Mesendoderm (in vitro differentiated cells): Measurements from ENCODE around the gene NNAT.
"Not testable (repeated sequence)": the region's sequence is repeated elsewhere in the genome, so short reads cannot be mapped to it uniquely, and the experiment has no call there.

Experiments used
- DNase-seq: peaks from one replicate; pipeline ENCODE4 v3.0.0; 2013
- H2AK5ac ChIP-seq: 2 replicates; pipeline ENCODE4 v1.6.1; 2013; ENCODE audit warnings: low read length, inconsistent platforms
- H2BK120ac ChIP-seq: 2 replicates; pipeline ENCODE4 v1.6.1; 2013; ENCODE audit warnings: low read depth, mild to moderate bottlenecking, low read length, moderate library complexity, mixed read lengths
- H2BK15ac ChIP-seq: replicated peaks from 2 replicates; pipeline ENCODE4 v1.6.1; 2013; ENCODE audit warnings: low read depth, mild to moderate bottlenecking, moderate library complexity
- H2BK5ac ChIP-seq: 2 replicates; pipeline ENCODE4 v1.6.1; 2013; ENCODE audit warnings: low read length, inconsistent platforms
- H3K18ac ChIP-seq: 2 replicates; pipeline ENCODE4 v1.6.1; 2013; ENCODE audit warnings: mild to moderate bottlenecking, low read length, mixed read lengths
- H3K23ac ChIP-seq: one replicate; pipeline ENCODE4 v1.6.1; 2013; ENCODE audit warnings: low read length
- H3K27ac ChIP-seq: 2 replicates; pipeline ENCODE4 v1.5.1; 2013; ENCODE audit warnings: low read depth, mild to moderate bottlenecking, inconsistent platforms, low read length, moderate library complexity
- H3K27me3 ChIP-seq: 2 replicates; pipeline ENCODE4 v1.6.1; 2013; ENCODE audit warnings: low read length, control low read depth, mild to moderate bottlenecking, inconsistent platforms; ENCODE audit not compliant: insufficient read depth, poor library complexity
- H3K36me3 ChIP-seq: 2 replicates; pipeline ENCODE4 v1.6.1; 2013; ENCODE audit warnings: low read length, inconsistent platforms; ENCODE audit not compliant: control insufficient read depth, insufficient read depth
- H3K4ac ChIP-seq: one replicate; pipeline ENCODE4 v1.6.1; 2013; ENCODE audit warnings: low read depth, mild to moderate bottlenecking, low read length, moderate library complexity
- H3K4me1 ChIP-seq: 2 replicates; pipeline ENCODE4 v1.6.1; 2013; ENCODE audit warnings: low read depth, low read length, inconsistent platforms; ENCODE audit not compliant: control insufficient read depth
- H3K4me2 ChIP-seq: 2 replicates; pipeline ENCODE4 v1.6.1; 2013; ENCODE audit warnings: low read length
- H3K4me3 ChIP-seq: 2 replicates; pipeline ENCODE4 v1.5.1; 2013; ENCODE audit warnings: mild to moderate bottlenecking, low read length
- H3K56ac ChIP-seq: one replicate; pipeline ENCODE4 v1.6.1; 2013; ENCODE audit warnings: low read length
- H3K79me1 ChIP-seq: 2 replicates; pipeline ENCODE4 v1.6.1; 2013; ENCODE audit warnings: low read length, inconsistent platforms
- H3K79me2 ChIP-seq: 2 replicates; pipeline ENCODE4 v1.6.1; 2013; ENCODE audit warnings: mild to moderate bottlenecking, low read length; ENCODE audit not compliant: control insufficient read depth, insufficient read depth
- H3K9ac ChIP-seq: 2 replicates; pipeline ENCODE4 v1.6.1; 2013; ENCODE audit warnings: low read length, inconsistent platforms
- H4K5ac ChIP-seq: one replicate; pipeline ENCODE4 v1.6.1; 2013; ENCODE audit warnings: low read length
- H4K8ac ChIP-seq: one replicate; pipeline ENCODE4 v1.6.1; 2013; ENCODE audit warnings: low read depth, mild to moderate bottlenecking, control low read depth, low read length, moderate library complexity
- WGBS: extraction: QIAGEN DNeasy Blood & Tissue Kit; methylation state at CpG from one replicate; pipeline ENCODE4 v1.1.7; 2013; ENCODE audit warnings: low lambda C conversion rate, missing lambda C conversion rate; ENCODE audit not compliant: insufficient coverage; ENCODE audit errors: extremely low coverage; 5-methylcytosine and 5-hydroxymethylcytosine counted together

Gene NNAT

DNA sequence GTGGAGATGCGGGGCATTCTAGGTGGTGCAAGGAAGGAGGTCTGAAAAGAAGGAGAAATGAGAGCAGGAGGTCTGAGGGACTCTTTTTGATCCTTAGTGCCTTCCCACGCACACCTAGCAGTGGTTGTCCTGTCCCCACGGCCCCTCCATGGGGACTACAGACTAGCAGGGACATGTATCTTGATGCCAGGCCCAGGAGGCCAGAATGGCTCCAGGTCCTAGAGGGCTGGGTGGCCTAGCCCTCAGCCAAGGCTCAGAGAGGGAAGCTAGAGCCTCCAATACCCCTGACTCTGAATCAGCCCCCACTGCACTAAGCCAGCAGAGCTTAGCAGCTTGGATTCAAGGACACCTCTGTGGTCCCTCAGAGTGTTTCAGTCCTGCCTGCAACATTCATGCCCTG, 23.3 kb downstream of the NNAT start:
- no peak overlapping the region for H3K4me3 ChIP-seq
- H2BK120ac ChIP-seq, result no peak overlapping the region
- H4K8ac ChIP-seq, result no peak overlapping the region
- H3K27ac ChIP-seq, result no peak overlapping the region
- no peak overlapping the region for H3K4ac ChIP-seq
- no peaks in the 10 kb centered on the region for H3K4me1 ChIP-seq
- no peaks in the 10 kb centered on the region for H3K79me2 ChIP-seq
- no peaks in the 10 kb centered on the region for H3K27me3 ChIP-seq
- H3K4me2 ChIP-seq, result no peak overlapping the region
- no peak overlapping the region for H4K5ac ChIP-seq
- H3K36me3 ChIP-seq, result no peaks in the 10 kb centered on the region
- H2BK15ac ChIP-seq, result no peak overlapping the region
- no CpG with 5 or more reads among the region's 3 CpGs for WGBS
- no peak overlapping the region for H3K18ac ChIP-seq
- no peak for DNase-seq
- no peak overlapping the region for H3K56ac ChIP-seq
- H3K9ac ChIP-seq, result no peak overlapping the region
- no peak overlapping the region for H2AK5ac ChIP-seq
- H3K79me1 ChIP-seq, result no peaks in the 10 kb centered on the region
- no peak overlapping the region for H3K23ac ChIP-seq
- no peak overlapping the region for H2BK5ac ChIP-seq

- Histone ChIP-seq H3K4ac (no peak overlapping the region), H3K4me2 (no peak overlapping the region), H3K18ac (no peak overlapping the region), H3K4me1 (no peaks in the 10 kb centered on the region), H3K79me1 (no peaks in the 10 kb centered on the region), H2BK5ac (no peak overlapping the region), H2AK5ac (no peak overlapping the region), H3K4me3 (no peak overlapping the region), H2BK15ac (no peak overlapping the region), H3K56ac (no peak overlapping the region), H4K5ac (no peak overlapping the region), H3K79me2 (no peaks in the 10 kb centered on the region), H3K23ac (no peak overlapping the region), H3K27me3 (no peaks in the 10 kb centered on the region), H2BK120ac (no peak overlapping the region), H3K9ac (no peak overlapping the region), H4K8ac (no peak overlapping the region), H3K36me3 (no peaks in the 10 kb centered on the region), H3K27ac (no peak overlapping the region)
- DNase-seq, result no peak
- no CpG with 5 or more reads among the region's 1 CpG for WGBS
Measured at GRCh38 chr20:37545516-37545915, 24.5 kb downstream of the NNAT start.

- H4K5ac ChIP-seq, result no peak overlapping the region
- H3K4me3 ChIP-seq, result no peak overlapping the region
- no peak overlapping the region for H3K18ac ChIP-seq
- no peak overlapping the region for H3K23ac ChIP-seq
- H3K27me3 ChIP-seq, result no peaks in the 10 kb centered on the region
- H3K9ac ChIP-seq, result no peak overlapping the region
- no peak overlapping the region for H2BK120ac ChIP-seq
- no peak overlapping the region for H2BK5ac ChIP-seq
- no peak overlapping the region for H3K4me2 ChIP-seq
- no peak overlapping the region for H3K56ac ChIP-seq
- H3K4me1 ChIP-seq, result no peaks in the 10 kb centered on the region
- no peak overlapping the region for H2AK5ac ChIP-seq
- H3K27ac ChIP-seq, result no peak overlapping the region
- H3K79me1 ChIP-seq, result no peaks in the 10 kb centered on the region
- no peaks in the 10 kb centered on the region for H3K36me3 ChIP-seq
- no peak overlapping the region for H2BK15ac ChIP-seq
- no peak overlapping the region for H3K4ac ChIP-seq
- H3K79me2 ChIP-seq, result no peaks in the 10 kb centered on the region
- DNase-seq, result no peak
- H4K8ac ChIP-seq, result no peak overlapping the region
Measured at GRCh38 chr20:37547912-37548311, 26.9 kb downstream of the NNAT start.

- not testable (repeated sequence) for H3K4ac ChIP-seq, H2AK5ac ChIP-seq, H3K56ac ChIP-seq, H2BK120ac ChIP-seq, H2BK5ac ChIP-seq, H3K79me1 ChIP-seq, DNase-seq, H2BK15ac ChIP-seq, H3K79me2 ChIP-seq, H3K36me3 ChIP-seq, H3K4me1 ChIP-seq, H3K27ac ChIP-seq, H3K4me2 ChIP-seq, H3K23ac ChIP-seq, H3K18ac ChIP-seq, H3K4me3 ChIP-seq, H3K9ac ChIP-seq, H4K8ac ChIP-seq, H3K27me3 ChIP-seq, H4K5ac ChIP-seq
- no CpG with 5 or more reads among the region's 16 CpGs for WGBS
Measured at GRCh38 chr20:37550101-37550920, 29.3 kb downstream of the NNAT start.

DNA sequence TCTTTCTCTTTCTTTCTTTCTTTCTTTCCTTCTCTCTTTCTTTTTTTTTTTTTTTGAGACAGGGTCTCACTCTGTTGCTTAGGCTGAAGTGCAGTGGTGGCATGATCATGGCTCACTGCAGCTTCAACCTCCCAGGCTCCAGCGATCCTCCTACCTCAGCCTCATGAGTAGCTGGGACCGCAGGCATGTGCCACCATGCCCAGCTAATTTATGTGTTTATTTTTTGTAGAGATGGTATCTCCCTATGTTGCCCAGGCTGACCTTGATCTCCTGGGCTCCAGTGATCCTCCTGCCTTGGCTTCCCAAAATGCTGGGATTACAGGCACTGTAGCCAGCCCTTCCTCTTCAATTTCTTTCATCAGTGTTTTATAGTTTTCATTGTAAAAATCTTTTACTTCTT, 30.6 kb downstream of the NNAT start:
- not testable (repeated sequence) for H3K56ac ChIP-seq, H2BK5ac ChIP-seq, DNase-seq, H3K4me2 ChIP-seq, H3K23ac ChIP-seq, H3K27ac ChIP-seq, H4K8ac ChIP-seq, H2BK120ac ChIP-seq, H2BK15ac ChIP-seq, H3K79me1 ChIP-seq, H3K4me3 ChIP-seq, H3K4ac ChIP-seq, H3K36me3 ChIP-seq, H2AK5ac ChIP-seq, H3K9ac ChIP-seq, H3K79me2 ChIP-seq, H3K18ac ChIP-seq, H3K4me1 ChIP-seq, H4K5ac ChIP-seq, H3K27me3 ChIP-seq
- no CpG with 5 or more reads among the region's 2 CpGs for WGBS

GRCh38 chr20:37552415-37552814, 31.4 kb downstream of the NNAT start:
- Histone ChIP-seq H3K27me3 (no peaks in the 10 kb centered on the region), H3K56ac (no peak overlapping the region), H3K4me2 (no peak overlapping the region), H3K18ac (no peak overlapping the region), H3K23ac (no peak overlapping the region), H2BK5ac (no peak overlapping the region), H4K8ac (no peak overlapping the region), H4K5ac (no peak overlapping the region), H3K4ac (no peak overlapping the region), H3K9ac (no peak overlapping the region), H3K79me2 (no peaks in the 10 kb centered on the region), H2AK5ac (no peak overlapping the region), H2BK15ac (no peak overlapping the region), H3K79me1 (no peaks in the 10 kb centered on the region), H3K27ac (no peak overlapping the region), H3K4me3 (no peak overlapping the region), H3K36me3 (no peaks in the 10 kb centered on the region), H3K4me1 (no peaks in the 10 kb centered on the region), H2BK120ac (no peak overlapping the region)
- DNase-seq, result peak; percentile 46
- no CpG with 5 or more reads among the region's 1 CpG for WGBS
